GM12878 (cell line): ENCODE measurements around the gene DACH1. TPM values are rescaled to one million over a fixed set of nuclear protein-coding genes. Genes with fewer than 3 reads are reported as not detected.

ENCODE experiments used
- ATAC-seq: fragments of 200-7000 bp; cut with Tn5 transposase; 3 replicates; pipeline ENCODE4 v1.9.1; 2020; ENCODE audit warnings: mild to moderate bottlenecking, moderate library complexity
- BruUV-seq: library from RNA; stranded (reverse); fragments of 400-500 nt; replicated peaks from 2 replicates; lab custom pipeline; 2021; lab: Mats Ljungman, UMichigan
- CTCF ChIA-PET: fragments of 300-600 bp; sonication (Branson Sonifier 250); formaldehyde crosslinking; extraction: SDS; loops from one replicate; lab custom pipeline; 2021; ENCODE audit warnings: inconsistent platforms; lab: Yijun Ruan, JAX
- POLR2A ChIA-PET: fragments of 350-600 bp; formaldehyde crosslinking; extraction: SDS; loops from one replicate; lab custom pipeline; 2021; ENCODE audit warnings: inconsistent platforms; lab: Charles Lee
- RAD21 ChIA-PET: fragments of 300-600 bp; sonication (Branson Sonifier 250); formaldehyde crosslinking; loops from one replicate; lab custom pipeline; 2023; ENCODE audit warnings: antibody characterized with exemption; ENCODE audit not compliant: unreplicated experiment; lab: Charles Lee
- SMC1A ChIA-PET: fragments of 300-600 bp; sonication (Branson Sonifier 250); formaldehyde crosslinking; loops from one replicate; lab custom pipeline; 2023; ENCODE audit not compliant: unreplicated experiment, uncharacterized antibody; lab: Charles Lee
- DNase-seq: peaks from one replicate; pipeline ENCODE4 v3.0.0-alpha.2; 2011; ENCODE audit warnings: low read depth, low spot score
- FAIRE-seq: peaks from 3 replicates; lab custom pipeline; 2011; peaks lifted over from hg19 to GRCh38; lab: Jason Lieb, UNC
- H2AFZ ChIP-seq: 2 replicates; pipeline ENCODE4 v1.6.0; 2011; ENCODE audit warnings: low read depth, low read length, control low read depth; ENCODE audit not compliant: control insufficient read depth
- H3K27ac ChIP-seq: 2 replicates; pipeline ENCODE4 v1.5.1; 2011; ENCODE audit warnings: control low read depth; ENCODE audit not compliant: control insufficient read depth, insufficient read depth
- H3K27me3 ChIP-seq, 2 experiments: replicated peaks in 1 of 2; 2 replicates each; pipeline versions ENCODE4 v1.6.0 to v1.6.1; 2011; ENCODE audit warnings: low read length in 1 of 2; ENCODE audit not compliant: control insufficient read depth in 2 of 2, insufficient read depth in 2 of 2
- H3K36me3 ChIP-seq, 2 experiments: 2 replicates each; pipeline ENCODE4 v1.5.1; 2011; ENCODE audit warnings: low read length in 1 of 2; ENCODE audit not compliant: control insufficient read depth in 2 of 2, insufficient read depth in 2 of 2
- H3K4me1 ChIP-seq: 2 replicates; pipeline ENCODE4 v1.6.1; 2011; ENCODE audit warnings: mild to moderate bottlenecking, low read length, moderate library complexity, mixed read lengths; ENCODE audit not compliant: control insufficient read depth, insufficient read depth
- H3K4me2 ChIP-seq: 2 replicates; pipeline ENCODE4 v1.6.0; 2011; ENCODE audit warnings: control low read depth; ENCODE audit not compliant: control insufficient read depth, insufficient read depth
- H3K4me3 ChIP-seq: fragments of 200-600 bp; sonication (generic); 2 replicates; pipeline ENCODE4 v1.5.1; 2016
- H3K79me2 ChIP-seq: 2 replicates; pipeline ENCODE4 v1.6.0; 2011; ENCODE audit warnings: low read length; ENCODE audit not compliant: control insufficient read depth, insufficient read depth
- H3K9ac ChIP-seq: 2 replicates; pipeline ENCODE4 v1.8.0; 2011; ENCODE audit warnings: low read length, control low read depth, mixed read lengths; ENCODE audit not compliant: control insufficient read depth, insufficient read depth
- H3K9me3 ChIP-seq: replicated peaks from 3 replicates; pipeline ENCODE4 v1.5.1; 2011; ENCODE audit warnings: mild to moderate bottlenecking, low read length; ENCODE audit not compliant: control insufficient read depth, insufficient read depth
- H4K20me1 ChIP-seq: 2 replicates; pipeline ENCODE4 v1.6.0; 2011; ENCODE audit not compliant: control insufficient read depth, insufficient read depth
- MAX ChIP-seq: IDR thresholded peaks from 2 replicates; pipeline ENCODE4 v1.6.1; 2012; ENCODE audit warnings: low read depth, low read length, improper control_type of control experiment
- NFXL1 ChIP-seq: fragments of 450-650 bp; IDR thresholded peaks from 2 replicates; pipeline ENCODE4 v1.6.1; 2017; ENCODE audit warnings: antibody characterized with exemption, mild to moderate bottlenecking, borderline replicate concordance
- POLR2AphosphoS2 ChIP-seq: IDR thresholded peaks from 2 replicates; pipeline ENCODE4 v1.6.1; 2011; ENCODE audit warnings: low read depth, mild to moderate bottlenecking, low read length, improper control_type of control experiment, moderate library complexity
- RELB ChIP-seq: fragments of 450-650 bp; IDR thresholded peaks from 2 replicates; pipeline ENCODE4 v1.6.1; 2017; ENCODE audit warnings: low read depth, mild to moderate bottlenecking, moderate library complexity
- REST ChIP-seq: IDR thresholded peaks from 2 replicates; pipeline ENCODE4 v1.6.1; 2012; ENCODE audit warnings: mild to moderate bottlenecking, low read depth, low read length
- SP1 ChIP-seq: IDR thresholded peaks from one replicate; pipeline ENCODE4 v1.6.1; 2011; ENCODE audit warnings: low read depth, low read length
- USF2 ChIP-seq: IDR thresholded peaks from 2 replicates; pipeline ENCODE4 v1.6.1; 2011; ENCODE audit warnings: low read depth, low read length, improper control_type of control experiment, borderline replicate concordance
- ZBTB33 ChIP-seq: fragments of 450-650 bp; IDR thresholded peaks from 2 replicates; pipeline ENCODE4 v1.6.1; 2017; ENCODE audit warnings: mild to moderate bottlenecking
- ZNF217 ChIP-seq: fragments of 450-650 bp; IDR thresholded peaks from 2 replicates; pipeline ENCODE4 v1.6.1; 2017; ENCODE audit warnings: antibody characterized with exemption, mild to moderate bottlenecking
- WGBS: methylation state at CpG from one replicate; pipeline ENCODE4 v1.1.6; 2016; ENCODE audit warnings: low lambda C conversion rate; ENCODE audit not compliant: insufficient replicate concordance, insufficient coverage; ENCODE audit errors: missing lambda C conversion rate; 5-methylcytosine and 5-hydroxymethylcytosine counted together
- in situ Hi-C: fragments of 300-500 bp; cut with MboI; formaldehyde crosslinking; loops from 9 replicates; pipeline ENCODE4 v1.14.3; 2018; ENCODE audit warnings: mixed read lengths
- intact Hi-C: fragments of 100-400 bp; cut with micrococcal nuclease; formaldehyde crosslinking; loops from one replicate; pipeline ENCODE4 v1.14.2; 2022; ENCODE audit not compliant: unreplicated experiment
- polyA plus RNA-seq, 11 experiments: library from polyadenylated mRNA; depleted of rRNA in 4 of 11; unstranded in 6 of 11; stranded (reverse) in 5 of 11; fragments of >200 nt; fragmentation: Nextera tagmentation in 4 of 11; fragmentation: Illumina TruSeq in 1 of 11; extraction: Ambion mirVana in 4 of 11; extraction: Trizol in 1 of 11; gene quantifications; 1 replicate in 1 of 11; 2 replicates in 10 of 11; pipeline versions ENCODE4 v1.2.1 to v1.2.3, GENCODE V29; 2011 to 2016; ENCODE audit warnings: inconsistent platforms in 2 of 11, missing spikeins in 2 of 11, low read depth in 1 of 11
- total RNA-seq, 4 experiments: library from RNA; depleted of rRNA in 3 of 4; stranded (reverse); fragments of >200 nt in 3 of 4; fragmentation: Illumina TruSeq in 1 of 4; extraction: Trizol in 1 of 4; gene quantifications; 2 replicates each; pipeline versions ENCODE4 v1.2.1 to v1.2.3, GENCODE V29; 2013 to 2021

Gene DACH1
- total and polyA plus RNA-seq, 10 of the 15 experiments (the other 5 are each of a cell fraction or from before 2014, with no cell fraction given), result 0.05 TPM; not detected in 9

- TF ChIP-seq SP1 (no peak), POLR2AphosphoS2 (no peak), MAX (no peak), ZBTB33 (no peak)
Measured at GRCh38 chr13:71546881-71547280, 320.1 kb downstream of the DACH1 start (continued).

GRCh38 chr13:71540098-71540497 is 326.9 kb downstream of the DACH1 start:
- H4K20me1 ChIP-seq, result no peaks in the 10 kb centered on the region
- H3K36me3 ChIP-seq, result no peaks in the 10 kb centered on the region
- H3K9me3 ChIP-seq, result no peaks in the 10 kb centered on the region
- no peaks in the 10 kb centered on the region for H3K4me1 ChIP-seq
- no peak overlapping the region for H3K4me3 ChIP-seq
- no peak overlapping the region for H2AFZ ChIP-seq
- intact Hi-C loops (no loop called here), in situ Hi-C loops (no loop called here)
- no peak overlapping the region for H3K27ac ChIP-seq
- ChIA-PET POLR2A (no interaction called here), SMC1A (no interaction called here), CTCF (no interaction called here), RAD21 (no interaction called here)
- no peak overlapping the region for H3K4me2 ChIP-seq
- 0% methylated on average over 1 of the region's 1 CpG for WGBS
- FAIRE-seq (no peak), DNase-seq (no peak), ATAC-seq (no peak)
- H3K9ac ChIP-seq, result no peak overlapping the region
- H3K79me2 ChIP-seq, result no peaks in the 10 kb centered on the region
- no TSS peak for BruUV-seq
- H3K27me3 ChIP-seq, result no peaks in the 10 kb centered on the region
- no peak for TF ChIP-seq ZNF217
- no peak for TF ChIP-seq NFXL1
- TF ChIP-seq USF2, result no peak
- TF ChIP-seq RELB, result no peak
- no peak for TF ChIP-seq REST
